HepG2 (cell line): ENCODE data around the gene ACAP3. TPM values are rescaled to one million over a fixed set of nuclear protein-coding genes. Genes with fewer than 3 reads are reported as not detected.
A peak's percentile ranks its signal among the peaks of the same experiment; 100 is the strongest.

Experiments used
- CBX2 ChIP-seq, 2 experiments: fragments of 200-600 bp in 1 of 2; sonication (generic); formaldehyde crosslinking in 1 of 2; IDR thresholded peaks; 2 replicates each; pipeline versions ENCODE4 v1.7.0 to v1.8.1; 2018 to 2022; ENCODE audit warnings: low read depth in 2 of 2, low read length in 1 of 2, mild to moderate bottlenecking in 1 of 2, missing genetic modification reagents in 1 of 2
- EED ChIP-seq: sonication (generic); formaldehyde crosslinking; IDR thresholded peaks from 2 replicates; pipeline ENCODE4 v1.5.0; 2020; ENCODE audit warnings: mild to moderate bottlenecking, missing genetic modification reagents
- EZH2 ChIP-seq: conservative IDR thresholded peaks from 2 replicates; pipeline ENCODE4 v1.6.1; 2012; ENCODE audit warnings: mild to moderate bottlenecking, low read depth, low read length, moderate library complexity
- FOXO4 ChIP-seq: sonication (generic); formaldehyde crosslinking; conservative IDR thresholded peaks from 2 replicates; pipeline ENCODE4 v1.8.1; 2023; ENCODE audit warnings: missing genetic modification reagents
- KMT2A ChIP-seq: sonication (generic); formaldehyde crosslinking; IDR thresholded peaks from 2 replicates; pipeline ENCODE4 v1.4.0; 2020; ENCODE audit warnings: missing genetic modification reagents
- MAZ ChIP-seq, 2 experiments: sonication (generic) in 1 of 2; formaldehyde crosslinking in 1 of 2; IDR thresholded peaks; 2 replicates each; pipeline versions ENCODE4 v1.5.0 to v1.6.1; 2012 to 2020; ENCODE audit warnings: low read depth in 2 of 2, mild to moderate bottlenecking in 2 of 2, borderline replicate concordance in 1 of 2, improper control_type of control experiment in 1 of 2, low read length in 1 of 2, missing genetic modification reagents in 1 of 2, moderate library complexity in 1 of 2
- NPAS2 ChIP-seq: sonication (generic); formaldehyde crosslinking; IDR thresholded peaks from 2 replicates; pipeline ENCODE4 v1.8.0; 2022; ENCODE audit warnings: mild to moderate bottlenecking, missing genetic modification reagents, borderline replicate concordance
- NR0B2 ChIP-seq: sonication (generic); formaldehyde crosslinking; IDR thresholded peaks from 2 replicates; pipeline ENCODE4 v1.4.0; 2020; ENCODE audit warnings: mild to moderate bottlenecking, missing genetic modification reagents
- RBAK ChIP-seq: sonication (generic); formaldehyde crosslinking; IDR thresholded peaks from 2 replicates; pipeline ENCODE4 v1.5.1; 2020; ENCODE audit warnings: mild to moderate bottlenecking, missing genetic modification reagents
- RBM22 ChIP-seq: fragments of 200-400 bp; formaldehyde crosslinking; optimal IDR thresholded peaks from 2 replicates; pipeline ENCODE3; 2017; ENCODE audit warnings: mild to moderate bottlenecking, low read length, moderate library complexity
- SMAD3 ChIP-seq: sonication (generic); formaldehyde crosslinking; IDR thresholded peaks from 2 replicates; pipeline ENCODE4 v1.4.0; 2020; ENCODE audit warnings: missing genetic modification reagents
- SMC3 ChIP-seq: IDR thresholded peaks from 2 replicates; pipeline ENCODE4 v1.6.1; 2011; ENCODE audit warnings: low read length, improper control_type of control experiment
- TBX3 ChIP-seq: fragments of 450-650 bp; IDR thresholded peaks from 2 replicates; pipeline ENCODE4 v1.6.1; 2017; ENCODE audit warnings: antibody characterized with exemption, mild to moderate bottlenecking, inconsistent platforms, borderline replicate concordance
- TSC22D2 ChIP-seq: sonication (generic); formaldehyde crosslinking; IDR thresholded peaks from 2 replicates; pipeline ENCODE4 v1.5.1; 2020; ENCODE audit warnings: missing genetic modification reagents, mild to moderate bottlenecking, borderline replicate concordance
- ZFP1 ChIP-seq: IDR thresholded peaks from 2 replicates; pipeline ENCODE4 v1.6.1; 2016
- ZNF136 ChIP-seq: sonication (generic); formaldehyde crosslinking; IDR thresholded peaks from 2 replicates; pipeline ENCODE4 v1.8.1; 2022; ENCODE audit warnings: low read depth, mild to moderate bottlenecking, moderate library complexity, missing genetic modification reagents
- ZNF225 ChIP-seq: sonication (generic); formaldehyde crosslinking; IDR thresholded peaks from 2 replicates; pipeline ENCODE4 v1.4.0; 2020; ENCODE audit warnings: mild to moderate bottlenecking, missing genetic modification reagents
- ZNF331 ChIP-seq: sonication (generic); formaldehyde crosslinking; IDR thresholded peaks from 2 replicates; pipeline ENCODE4 v1.4.0; 2020; ENCODE audit warnings: missing genetic modification reagents
- ZNF343 ChIP-seq: sonication (generic); formaldehyde crosslinking; IDR thresholded peaks from 2 replicates; pipeline ENCODE4 v1.4.0; 2020; ENCODE audit warnings: mild to moderate bottlenecking, missing genetic modification reagents
- ZNF629 ChIP-seq: sonication (generic); formaldehyde crosslinking; conservative IDR thresholded peaks from 2 replicates; pipeline ENCODE4 v1.5.0; 2020; ENCODE audit warnings: missing genetic modification reagents
- polyA plus RNA-seq, 8 experiments: library from polyadenylated mRNA; depleted of rRNA in 3 of 8; stranded (reverse) in 7 of 8; unstranded in 1 of 8; fragments of >200 nt; fragmentation: Illumina TruSeq in 4 of 8; extraction: Trizol in 4 of 8; gene quantifications; 2 replicates each; pipeline versions ENCODE4 v1.2.1 to v1.2.3, GENCODE V29; 2011 to 2016; ENCODE audit warnings: low read depth in 4 of 8, missing spikeins in 1 of 8, mixed read lengths in 1 of 8; ENCODE audit not compliant: insufficient read depth in 1 of 8
- total RNA-seq, 5 experiments: library from RNA; depleted of rRNA; stranded (reverse); fragments of >200 nt; fragmentation: Illumina TruSeq; extraction: Trizol; gene quantifications; 2 replicates each; pipeline ENCODE4 v1.2.3, GENCODE V29; 2016; ENCODE audit warnings: low read depth in 1 of 5
- TF ChIP-seq, protein P1 (sequence below): sonication (generic); formaldehyde crosslinking; IDR thresholded peaks from 2 replicates; pipeline ENCODE4 v1.9.0; 2021; ENCODE audit warnings: missing genetic modification reagents, mild to moderate bottlenecking, borderline replicate concordance
- TF ChIP-seq, protein P2 (sequence below): sonication (generic); formaldehyde crosslinking; IDR thresholded peaks from 2 replicates; pipeline ENCODE4 v1.4.0; 2020; ENCODE audit warnings: missing genetic modification reagents
- TF ChIP-seq, protein P3 (sequence below): sonication (generic); formaldehyde crosslinking; IDR thresholded peaks from 2 replicates; pipeline ENCODE4 v1.4.0; 2020; ENCODE audit warnings: missing genetic modification reagents

The ACAP3 gene
- total and polyA plus RNA-seq, 2 of the 13 experiments (the other 11 are each of a cell fraction or from before 2014, with no cell fraction given) = 29.4 to 50.8 TPM

DNA sequence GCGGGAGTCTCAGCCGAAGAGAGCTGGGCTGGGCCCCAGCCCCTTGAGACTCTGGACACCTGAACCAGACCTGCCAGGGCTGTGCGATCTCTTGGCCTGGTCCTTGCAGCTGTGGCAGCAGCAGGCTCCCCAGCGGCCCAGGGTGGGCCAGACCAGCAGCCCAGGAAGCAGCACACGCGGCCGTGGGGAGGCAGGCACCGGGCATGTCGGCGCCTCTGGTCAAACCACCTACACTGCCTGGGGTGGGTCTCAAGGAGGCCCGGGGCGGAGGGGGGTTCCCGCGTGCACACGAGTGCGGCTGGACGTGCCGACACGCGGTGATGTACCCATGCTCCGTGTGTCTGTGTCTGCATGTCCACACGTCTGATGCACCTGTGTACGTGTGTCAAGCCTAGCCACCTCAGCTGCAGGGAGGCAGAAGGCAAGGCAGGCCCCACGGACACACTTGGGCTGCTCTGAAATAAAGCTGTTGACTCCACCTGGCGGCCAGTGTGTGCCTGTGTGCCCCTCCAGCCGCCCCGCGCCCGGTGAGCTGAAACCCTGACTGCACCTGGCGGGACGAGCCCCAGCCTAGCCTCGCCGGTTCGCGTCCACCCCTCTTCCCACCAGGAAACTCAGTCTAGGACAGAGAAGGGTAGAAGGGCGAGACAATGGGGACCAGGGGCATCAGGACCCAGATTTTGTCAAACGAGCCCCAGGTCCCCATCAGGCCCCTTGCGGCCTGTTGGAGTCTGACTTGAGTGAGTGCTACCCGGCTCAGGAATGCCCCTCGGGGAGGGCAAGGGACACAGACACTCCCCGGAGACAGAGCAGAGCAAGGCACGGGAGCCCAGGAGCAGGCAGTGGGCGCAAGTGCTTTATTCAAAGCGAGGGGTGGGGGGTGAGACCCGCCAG lies 15.9 kb downstream of the ACAP3 start (continued):
- TF ChIP-seq, protein P1, sequence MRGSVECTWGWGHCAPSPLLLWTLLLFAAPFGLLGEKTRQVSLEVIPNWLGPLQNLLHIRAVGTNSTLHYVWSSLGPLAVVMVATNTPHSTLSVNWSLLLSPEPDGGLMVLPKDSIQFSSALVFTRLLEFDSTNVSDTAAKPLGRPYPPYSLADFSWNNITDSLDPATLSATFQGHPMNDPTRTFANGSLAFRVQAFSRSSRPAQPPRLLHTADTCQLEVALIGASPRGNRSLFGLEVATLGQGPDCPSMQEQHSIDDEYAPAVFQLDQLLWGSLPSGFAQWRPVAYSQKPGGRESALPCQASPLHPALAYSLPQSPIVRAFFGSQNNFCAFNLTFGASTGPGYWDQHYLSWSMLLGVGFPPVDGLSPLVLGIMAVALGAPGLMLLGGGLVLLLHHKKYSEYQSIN = no peak
- TF ChIP-seq TBX3 (no peak), ZNF225 (CRISPR knock-in tag) (no peak), ZNF136 (no peak), CBX2 (IDR thresholded peaks at IDR 0.05; ENCODE audit: low read depth, low read length) (no peak), CBX2 (CRISPR knock-in tag; IDR thresholded peaks at IDR 0.05; ENCODE audit: low read depth) (no peak), TSC22D2 (CRISPR knock-in tag) (no peak), ZNF629 (CRISPR knock-in tag) (no peak), EZH2 (no peak), SMAD3 (CRISPR knock-in tag) (no peak), NPAS2 (CRISPR knock-in tag) (no peak), SMC3 (peak; percentile 42), RBM22 (no peak), MAZ (IDR thresholded peaks at IDR 0.05; ENCODE audit: borderline replicate concordance, low read depth, low read length) (no peak), MAZ (CRISPR knock-in tag; IDR thresholded peaks at IDR 0.05; ENCODE audit: low read depth) (no peak), FOXO4 (no peak), ZNF331 (CRISPR knock-in tag) (0 out of 2 replicates have a peak, but pooled peaks have one; percentile 14), NR0B2 (CRISPR knock-in tag) (no peak; the same call in 1 of the 2 replicates), EED (CRISPR knock-in tag) (no peak), RBAK (CRISPR knock-in tag) (no peak), ZFP1 (CRISPR knock-in tag) (no peak), ZNF343 (CRISPR knock-in tag) (no peak), KMT2A (CRISPR knock-in tag) (no peak)
- TF ChIP-seq, protein P2, sequence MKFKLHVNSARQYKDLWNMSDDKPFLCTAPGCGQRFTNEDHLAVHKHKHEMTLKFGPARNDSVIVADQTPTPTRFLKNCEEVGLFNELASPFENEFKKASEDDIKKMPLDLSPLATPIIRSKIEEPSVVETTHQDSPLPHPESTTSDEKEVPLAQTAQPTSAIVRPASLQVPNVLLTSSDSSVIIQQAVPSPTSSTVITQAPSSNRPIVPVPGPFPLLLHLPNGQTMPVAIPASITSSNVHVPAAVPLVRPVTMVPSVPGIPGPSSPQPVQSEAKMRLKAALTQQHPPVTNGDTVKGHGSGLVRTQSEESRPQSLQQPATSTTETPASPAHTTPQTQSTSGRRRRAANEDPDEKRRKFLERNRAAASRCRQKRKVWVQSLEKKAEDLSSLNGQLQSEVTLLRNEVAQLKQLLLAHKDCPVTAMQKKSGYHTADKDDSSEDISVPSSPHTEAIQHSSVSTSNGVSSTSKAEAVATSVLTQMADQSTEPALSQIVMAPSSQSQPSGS = peak; percentile 16; the same call in 1 of the 2 replicates
- TF ChIP-seq, protein P3, sequence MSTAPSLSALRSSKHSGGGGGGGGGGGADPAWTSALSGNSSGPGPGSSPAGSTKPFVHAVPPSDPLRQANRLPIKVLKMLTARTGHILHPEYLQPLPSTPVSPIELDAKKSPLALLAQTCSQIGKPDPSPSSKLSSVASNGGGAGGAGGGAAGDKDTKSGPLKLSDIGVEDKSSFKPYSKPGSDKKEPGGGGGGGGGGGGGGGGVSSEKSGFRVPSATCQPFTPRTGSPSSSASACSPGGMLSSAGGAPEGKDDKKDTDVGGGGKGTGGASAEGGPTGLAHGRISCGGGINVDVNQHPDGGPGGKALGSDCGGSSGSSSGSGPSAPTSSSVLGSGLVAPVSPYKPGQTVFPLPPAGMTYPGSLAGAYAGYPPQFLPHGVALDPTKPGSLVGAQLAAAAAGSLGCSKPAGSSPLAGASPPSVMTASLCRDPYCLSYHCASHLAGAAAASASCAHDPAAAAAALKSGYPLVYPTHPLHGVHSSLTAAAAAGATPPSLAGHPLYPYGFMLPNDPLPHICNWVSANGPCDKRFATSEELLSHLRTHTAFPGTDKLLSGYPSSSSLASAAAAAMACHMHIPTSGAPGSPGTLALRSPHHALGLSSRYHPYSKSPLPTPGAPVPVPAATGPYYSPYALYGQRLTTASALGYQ = no peak
